ENCODE results near the gene SLC16A8.

SLC16A8 gene

GRCh38 chr22:38112381-38112780 is 28.4 kb upstream of the SLC16A8 start:
- in situ Hi-C loops (cut with HindIII; ENCODE audit: low sequenced_read_pairs) = no loop called here

GRCh38 chr22:38111925-38112355 is 28.0 kb upstream of the SLC16A8 start:
- TF ChIP-seq CTCF (IDR thresholded peaks at IDR 0.05; ENCODE audit: low read depth, low read length, missing control alignments) = no peak
- in situ Hi-C loops (cut with HindIII; ENCODE audit: low sequenced_read_pairs) = no loop called here
- H3K4me3 ChIP-seq (ENCODE audit: low read depth, low read length) = no peak overlapping the region
- no peak for DNase-seq (ENCODE audit: low read depth)

More at GRCh38 chr22:38112381-38112780, 28.4 kb upstream of the SLC16A8 start:
- H3K4me3 ChIP-seq (ENCODE audit: low read depth, low read length) = no peak overlapping the region
- no peak for DNase-seq (ENCODE audit: low read depth)
- TF ChIP-seq CTCF (IDR thresholded peaks at IDR 0.05; ENCODE audit: low read depth, low read length, missing control alignments) = no peak

GRCh38 chr22:38110863-38111852 is 27.2 kb upstream of the SLC16A8 start:
- H3K4me3 ChIP-seq (ENCODE audit: low read depth, low read length) = no peak overlapping the region
- in situ Hi-C loops (cut with HindIII; ENCODE audit: low sequenced_read_pairs) = no loop called here
- DNase-seq (ENCODE audit: low read depth) = no peak
- TF ChIP-seq CTCF (IDR thresholded peaks at IDR 0.05; ENCODE audit: low read depth, low read length, missing control alignments) = no peak

GRCh38 chr22:38110008-38110862 is 26.3 kb upstream of the SLC16A8 start, which contains the start of gene BAIAP2L2:
BAIAP2L2 (minus strand) TSS chr22:38110684; CDS start chr22:38110525, 159 bp downstream.
- TF ChIP-seq CTCF (IDR thresholded peaks at IDR 0.05; ENCODE audit: low read depth, low read length, missing control alignments) = no peak
- no peak within 1 kb of the TSS for H3K4me3 ChIP-seq (ENCODE audit: low read depth, low read length)
- in situ Hi-C loops (cut with HindIII; ENCODE audit: low sequenced_read_pairs) = no loop called here
- DNase-seq (ENCODE audit: low read depth) = no peak

GRCh38 chr22:38109371-38110001 is 25.5 kb upstream of the SLC16A8 start:
- in situ Hi-C loops (cut with HindIII; ENCODE audit: low sequenced_read_pairs) = no loop called here
- TF ChIP-seq CTCF (IDR thresholded peaks at IDR 0.05; ENCODE audit: low read depth, low read length, missing control alignments) = no peak

More at GRCh38 chr22:38109371-38110001, 25.5 kb upstream of the SLC16A8 start:
- DNase-seq (ENCODE audit: low read depth) = no peak
- H3K4me3 ChIP-seq (ENCODE audit: low read depth, low read length) = no peak overlapping the region
